Upper lobe of left lung (tissue), 4 donors: ENCODE data around the gene ADGRE1.

ENCODE experiments used
- CTCF ChIP-seq, 6 experiments: fragments of 450-650 bp in 4 of 6; fragments of 200-600 bp in 2 of 6; sonication (generic) in 2 of 6; IDR thresholded peaks; one replicate each; pipeline ENCODE4 v1.5.1; 2016 to 2019; ENCODE audit warnings: antibody characterized with exemption in 6 of 6
- POLR2AphosphoS5 ChIP-seq, 2 donors: sonication (generic); formaldehyde crosslinking; IDR thresholded peaks; one replicate each; pipeline ENCODE4 v1.5.1; 2017; ENCODE audit warnings: antibody characterized with exemption in 2 of 2

GRCh38 chr19:6865849-6866248 lies 21.5 kb upstream of the ADGRE1 start:
- TF ChIP-seq POLR2AphosphoS5 (IDR thresholded peaks at IDR 0.05), result no peak
- no peak for TF ChIP-seq CTCF (IDR thresholded peaks at IDR 0.05)
